Myocyte (in vitro differentiated cells): ENCODE data around the gene RALGAPB. TPM values are rescaled to one million over a fixed set of nuclear protein-coding genes. Genes with fewer than 3 reads are reported as not detected.
"Not testable (repeated sequence)": the region's sequence is repeated elsewhere in the genome, so short reads cannot be mapped to it uniquely, and the experiment has no call there.

ENCODE experiments used
- DNase-seq: peaks from one replicate; pipeline ENCODE4 v3.0.0-alpha.2; 2012; ENCODE audit warnings: low read depth
- polyA plus RNA-seq: library from polyadenylated mRNA; unstranded; fragments of >200 nt; gene quantifications from one replicate; pipeline ENCODE4 v1.2.1, GENCODE V29; 2012; ENCODE audit warnings: missing spikeins
- total RNA-seq: library from RNA; depleted of rRNA; stranded (reverse); fragments of >200 nt; gene quantifications from 2 replicates; pipeline ENCODE4 v1.2.3, GENCODE V29; 2014

The RALGAPB gene
- 19.4 and 24.3 TPM in 2 replicates for total RNA-seq
- 16.7 TPM for polyA plus RNA-seq

DNA sequence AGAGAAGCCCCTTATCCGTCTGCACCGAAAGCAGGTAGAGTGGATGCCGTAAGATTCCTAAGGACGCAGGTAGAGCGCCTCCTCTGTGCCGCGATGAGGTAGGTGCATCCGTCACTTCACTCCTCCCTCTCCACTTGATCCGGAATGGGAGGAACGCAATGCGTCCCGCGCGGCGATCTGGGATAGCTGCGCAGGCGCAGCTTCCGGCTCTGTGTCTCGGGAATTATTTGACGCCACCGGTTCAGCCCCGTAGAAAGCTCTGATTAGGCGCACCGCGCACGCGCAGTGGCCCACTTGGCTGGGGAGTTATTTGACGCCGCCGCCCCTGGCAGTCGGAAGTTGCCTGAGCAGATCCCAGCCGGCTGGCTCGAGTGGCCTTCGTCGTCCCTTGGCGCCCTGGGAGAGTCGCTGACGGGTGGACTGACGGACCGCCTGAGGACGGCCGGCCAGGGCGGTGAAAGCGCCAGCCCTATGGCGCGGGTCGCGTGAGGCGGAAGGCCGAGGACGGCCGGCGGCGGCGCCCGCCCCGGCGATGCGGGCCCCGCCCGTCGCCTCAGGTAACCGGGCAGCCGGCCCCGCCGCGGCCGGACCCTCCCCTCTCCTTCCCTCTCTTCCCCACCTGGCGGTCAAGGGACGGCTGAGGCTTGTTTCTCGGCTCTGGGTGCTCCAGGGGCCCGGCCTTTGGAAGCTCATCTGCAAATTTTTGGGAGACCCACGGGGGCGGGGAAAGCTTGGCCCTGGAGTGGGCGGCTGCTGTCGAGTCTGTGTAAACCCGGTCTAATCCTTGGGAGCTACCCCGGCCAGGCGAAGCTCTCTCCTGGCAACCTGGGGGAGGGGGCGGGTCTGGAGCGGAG lies at the start of gene RALGAPB:
TSS of gene RALGAPB (plus strand) at position 331 of the 854 bp plus-strand sequence. CDS start 15,590 bp downstream, outside the sequence.
- DNase-seq, result peak; percentile 99

- no peak for DNase-seq
Measured at GRCh38 chr20:38423541-38423940, 49.1 kb upstream of the RALGAPB start.

DNA sequence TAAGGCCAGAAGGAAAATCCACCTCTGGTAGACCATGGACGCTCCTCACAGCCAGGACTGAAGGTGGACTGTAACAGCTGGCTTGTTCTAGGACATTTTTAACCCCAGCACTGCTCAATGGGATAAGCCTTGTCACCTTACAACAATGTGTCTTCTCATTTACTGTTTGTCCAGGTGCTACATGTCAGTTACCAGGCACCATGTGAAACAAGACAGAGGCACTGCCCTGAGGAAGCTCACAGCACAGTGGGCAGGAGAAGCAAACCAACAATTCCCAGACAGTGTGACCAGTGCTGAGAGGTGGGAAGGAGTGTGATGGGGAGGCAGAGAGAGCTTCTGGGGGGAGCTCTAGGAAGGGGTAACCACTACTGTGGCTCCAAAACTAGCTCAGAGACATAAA lies 48.2 kb upstream of the RALGAPB start:
- DNase-seq, result no peak

DNA sequence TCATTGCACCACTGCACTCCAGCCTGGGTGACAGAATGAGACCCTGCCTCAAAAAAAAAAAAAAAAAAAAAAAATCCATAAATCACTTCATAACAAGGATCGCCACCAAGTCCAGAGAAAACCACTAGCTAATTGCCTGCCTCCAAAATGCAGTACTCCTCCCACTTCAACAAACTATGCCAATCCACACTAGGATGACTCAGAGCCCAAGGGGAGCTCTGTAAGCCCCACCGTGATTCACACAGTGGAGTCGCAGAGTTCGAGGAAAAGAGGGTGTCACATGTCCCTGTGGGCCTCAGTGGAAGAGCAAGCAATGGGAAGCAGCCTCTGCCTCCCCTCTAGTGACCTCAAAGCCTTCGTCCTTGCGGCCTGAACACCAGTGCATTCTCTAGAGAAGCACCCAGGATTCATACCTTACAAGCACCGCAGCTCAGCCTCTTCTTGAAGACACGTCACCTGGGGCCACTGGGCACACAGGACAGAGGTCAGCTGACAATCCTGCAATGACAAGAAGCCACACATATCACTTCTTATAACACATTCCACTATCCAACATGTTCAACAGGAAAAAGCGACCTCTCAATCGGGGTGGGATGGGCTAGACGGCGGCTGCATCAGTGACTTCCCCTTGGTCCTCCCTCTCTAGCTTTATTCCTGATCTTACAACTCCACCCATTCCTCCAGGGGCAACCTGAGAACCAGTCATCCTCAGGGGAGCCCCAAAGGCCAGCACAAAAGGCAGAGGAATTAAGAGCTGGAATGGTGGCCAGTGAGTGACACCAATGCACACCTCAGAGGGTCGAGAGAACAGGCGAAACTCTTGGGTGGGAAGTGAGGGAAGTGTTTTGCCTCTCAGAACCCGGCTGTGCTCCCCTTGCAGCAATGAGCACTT lies 46.4 kb upstream of the RALGAPB start:
- peak; percentile 88 for DNase-seq

- no peak for DNase-seq
Measured at GRCh38 chr20:38427655-38428023, 45.0 kb upstream of the RALGAPB start.

GRCh38 chr20:38428800-38429199 lies 43.8 kb upstream of the RALGAPB start:
- no peak for DNase-seq

- no peak for DNase-seq
Measured at GRCh38 chr20:38429301-38429700, 43.3 kb upstream of the RALGAPB start.

- peak; percentile 26 for DNase-seq
Measured at GRCh38 chr20:38430679-38431325, 41.8 kb upstream of the RALGAPB start.

- DNase-seq, result no peak
Measured at GRCh38 chr20:38432292-38432691, 40.4 kb upstream of the RALGAPB start.

- DNase-seq, result not testable (repeated sequence)
Measured at GRCh38 chr20:38432870-38433269, 39.8 kb upstream of the RALGAPB start.

GRCh38 chr20:38433304-38433972 lies 39.2 kb upstream of the RALGAPB start:
- DNase-seq, result no peak

DNA sequence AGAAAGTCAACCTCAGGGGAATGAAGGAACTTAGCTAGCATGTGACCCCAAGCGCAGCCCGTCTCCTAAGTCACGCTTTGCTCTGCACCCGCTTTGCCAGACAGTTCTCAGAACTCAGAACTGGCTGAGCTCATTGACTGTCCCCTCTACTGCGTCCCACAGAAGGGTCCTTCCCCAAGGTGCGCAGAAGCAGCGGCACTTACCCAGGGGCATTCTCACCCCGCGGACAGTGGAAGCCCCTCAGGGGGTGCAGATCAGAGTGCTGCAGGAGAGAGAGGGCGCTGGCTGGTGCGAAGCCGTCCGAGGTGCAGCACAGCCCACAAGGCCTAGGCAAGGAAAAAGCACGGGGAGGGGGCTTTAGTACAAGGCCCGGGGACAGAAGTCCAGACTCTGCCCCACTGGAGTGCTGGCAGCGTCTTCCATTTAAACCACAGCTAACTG lies 38.3 kb upstream of the RALGAPB start:
- no peak for DNase-seq

- peak; percentile 94 for DNase-seq
Measured at GRCh38 chr20:38434770-38435554, 37.7 kb upstream of the RALGAPB start, which contains the start of gene SNHG17. TSS of gene SNHG17 (minus strand) at chr20:38435328.

GRCh38 chr20:38435555-38435939 lies 37.1 kb upstream of the RALGAPB start:
- no peak for DNase-seq

DNA sequence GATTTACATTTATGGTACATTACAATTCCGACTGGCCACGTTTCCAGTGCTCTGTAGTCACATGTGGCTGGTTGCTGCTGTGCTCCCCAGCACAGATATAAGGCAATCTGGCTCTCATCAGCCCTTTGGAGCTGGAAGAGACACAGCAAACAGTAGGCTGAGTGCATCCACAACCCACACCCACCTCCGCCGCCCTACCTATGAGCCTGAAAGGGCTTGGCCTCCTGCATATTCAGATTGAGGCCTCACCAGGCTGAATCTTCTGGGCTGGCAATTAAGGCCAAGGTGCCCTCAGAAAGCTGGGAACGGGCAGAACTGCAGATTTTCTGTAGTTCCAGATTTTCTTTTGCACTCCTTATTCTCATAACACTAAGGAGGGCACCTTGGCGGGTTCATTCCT lies 34.8 kb upstream of the RALGAPB start:
- no peak for DNase-seq

DNA sequence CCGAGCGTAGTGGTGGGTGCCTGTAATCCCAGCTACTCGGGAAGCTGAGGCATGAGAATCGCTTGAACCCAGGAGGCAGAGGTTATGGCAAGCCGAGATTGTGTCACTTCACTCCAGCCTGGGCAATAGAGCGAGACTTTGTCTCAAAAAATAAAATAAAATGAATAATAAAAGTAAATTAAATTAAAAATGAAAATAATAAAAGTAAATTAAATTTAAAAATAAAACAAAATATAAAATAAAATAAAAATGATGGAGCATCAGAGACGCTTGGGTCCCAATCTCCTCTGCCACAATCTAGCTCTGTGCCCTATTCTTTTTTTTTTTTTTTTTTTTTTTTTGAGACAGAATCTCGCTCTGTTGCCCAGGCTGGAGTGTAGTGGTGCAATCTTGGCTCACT lies 31.5 kb upstream of the RALGAPB start:
- not testable (repeated sequence) for DNase-seq

- no peak for DNase-seq
Measured at GRCh38 chr20:38441916-38442315, 30.7 kb upstream of the RALGAPB start.

GRCh38 chr20:38445381-38445796 lies 27.3 kb upstream of the RALGAPB start:
- DNase-seq, result no peak

DNA sequence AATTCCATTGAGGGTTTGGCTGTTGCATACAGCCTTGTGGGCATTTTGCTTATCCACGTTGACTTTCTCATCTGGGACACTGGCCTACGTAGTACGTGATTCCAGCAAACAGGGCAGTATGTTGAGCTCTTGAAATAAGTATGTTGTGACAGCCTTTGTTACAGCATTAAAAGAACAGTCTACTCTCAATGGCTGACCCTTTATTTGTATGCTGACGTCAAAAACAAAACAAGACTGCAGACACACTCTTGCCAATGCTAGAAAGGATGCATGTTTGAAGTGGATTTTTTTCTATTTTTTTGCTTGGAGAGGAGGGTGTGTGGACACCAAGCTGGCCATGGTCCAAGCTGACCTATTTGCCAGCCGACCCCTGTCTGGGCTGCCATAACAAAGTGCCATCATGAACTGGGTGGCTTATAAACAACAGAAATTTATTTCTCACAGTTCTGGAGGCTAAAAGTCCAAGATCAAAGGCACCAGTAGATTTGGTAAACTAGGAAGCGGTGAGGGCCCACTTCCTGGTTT lies 26.7 kb upstream of the RALGAPB start:
- no peak for DNase-seq
